GM19468 (cell line): ENCODE results near the gene KRTAP10-7.

ENCODE experiments used
- ATAC-seq: cut with Tn5 transposase; IDR thresholded peaks from one replicate; pipeline ENCODE4 v1.9.1; 2021; ENCODE audit warnings: mild to moderate bottlenecking, moderate library complexity, moderate number of reproducible peaks; ENCODE audit not compliant: unreplicated experiment; ENCODE audit errors: extremely low read depth

The KRTAP10-7 gene

GRCh38 chr21:44650973-44651675 is 50.7 kb downstream of the KRTAP10-7 start:
- ATAC-seq: no peak
